PFSK-1 (cell line): ENCODE data around the gene CLN6.

Experiments
- POLR2AphosphoS5 ChIP-seq: IDR thresholded peaks from 2 replicates; pipeline ENCODE4 v1.6.1; 2012; ENCODE audit warnings: low read depth, mild to moderate bottlenecking, control low read depth, low read length, moderate library complexity
- SIN3A ChIP-seq: IDR thresholded peaks from 2 replicates; pipeline ENCODE4 v1.6.1; 2012; ENCODE audit warnings: mild to moderate bottlenecking, low read length, moderate library complexity, borderline replicate concordance; ENCODE audit not compliant: insufficient read depth
- TF ChIP-seq, protein P1 (sequence below), 2 experiments: IDR thresholded peaks; 2 replicates each; pipeline versions ENCODE4 v1.6.1 to v1.8.0; 2011 to 2012; ENCODE audit warnings: low read depth in 2 of 2, low read length in 2 of 2, control low read depth in 1 of 2, inconsistent platforms in 1 of 2, mild to moderate bottlenecking in 1 of 2, moderate library complexity in 1 of 2; ENCODE audit not compliant: insufficient read depth in 1 of 2

DNA sequence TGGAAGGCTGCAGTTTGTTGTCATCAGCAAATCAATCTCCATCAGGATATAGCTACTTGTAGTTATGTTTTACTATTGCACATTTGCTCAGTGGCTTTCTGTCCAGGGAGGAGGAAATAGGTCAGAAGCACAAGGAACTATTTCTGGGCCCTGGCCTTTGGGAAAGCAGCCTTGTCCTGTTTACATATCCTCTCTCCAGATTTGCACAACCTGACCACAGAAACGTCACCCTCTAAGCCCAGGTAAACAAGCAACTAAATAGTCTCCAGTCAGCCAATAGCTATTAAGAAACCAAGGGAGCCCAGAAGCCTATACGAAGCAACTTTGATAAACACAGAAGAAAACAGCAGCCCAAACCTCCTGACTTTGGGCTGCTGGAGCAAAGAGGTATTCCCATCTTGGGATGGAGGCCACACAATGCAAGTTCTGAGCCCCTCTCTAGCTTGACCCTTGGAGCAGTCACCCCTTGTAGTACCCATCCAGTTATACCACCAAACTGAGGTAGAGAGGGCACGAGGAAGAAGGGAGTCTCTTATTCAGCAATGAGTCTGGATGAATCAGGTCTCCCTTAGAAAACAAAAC, 45.7 kb upstream of the CLN6 start:
- TF ChIP-seq, protein P1, sequence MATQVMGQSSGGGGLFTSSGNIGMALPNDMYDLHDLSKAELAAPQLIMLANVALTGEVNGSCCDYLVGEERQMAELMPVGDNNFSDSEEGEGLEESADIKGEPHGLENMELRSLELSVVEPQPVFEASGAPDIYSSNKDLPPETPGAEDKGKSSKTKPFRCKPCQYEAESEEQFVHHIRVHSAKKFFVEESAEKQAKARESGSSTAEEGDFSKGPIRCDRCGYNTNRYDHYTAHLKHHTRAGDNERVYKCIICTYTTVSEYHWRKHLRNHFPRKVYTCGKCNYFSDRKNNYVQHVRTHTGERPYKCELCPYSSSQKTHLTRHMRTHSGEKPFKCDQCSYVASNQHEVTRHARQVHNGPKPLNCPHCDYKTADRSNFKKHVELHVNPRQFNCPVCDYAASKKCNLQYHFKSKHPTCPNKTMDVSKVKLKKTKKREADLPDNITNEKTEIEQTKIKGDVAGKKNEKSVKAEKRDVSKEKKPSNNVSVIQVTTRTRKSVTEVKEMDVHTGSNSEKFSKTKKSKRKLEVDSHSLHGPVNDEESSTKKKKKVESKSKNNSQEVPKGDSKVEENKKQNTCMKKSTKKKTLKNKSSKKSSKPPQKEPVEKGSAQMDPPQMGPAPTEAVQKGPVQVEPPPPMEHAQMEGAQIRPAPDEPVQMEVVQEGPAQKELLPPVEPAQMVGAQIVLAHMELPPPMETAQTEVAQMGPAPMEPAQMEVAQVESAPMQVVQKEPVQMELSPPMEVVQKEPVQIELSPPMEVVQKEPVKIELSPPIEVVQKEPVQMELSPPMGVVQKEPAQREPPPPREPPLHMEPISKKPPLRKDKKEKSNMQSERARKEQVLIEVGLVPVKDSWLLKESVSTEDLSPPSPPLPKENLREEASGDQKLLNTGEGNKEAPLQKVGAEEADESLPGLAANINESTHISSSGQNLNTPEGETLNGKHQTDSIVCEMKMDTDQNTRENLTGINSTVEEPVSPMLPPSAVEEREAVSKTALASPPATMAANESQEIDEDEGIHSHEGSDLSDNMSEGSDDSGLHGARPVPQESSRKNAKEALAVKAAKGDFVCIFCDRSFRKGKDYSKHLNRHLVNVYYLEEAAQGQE (IDR thresholded peaks at IDR 0.05; ENCODE audit: insufficient read depth in 1 of 2, low read depth in 2 of 2, low read length in 2 of 2), result no peak
- TF ChIP-seq POLR2AphosphoS5 (no peak), SIN3A (no peak)
